Esophagus (tissue), 2 donors: ENCODE results near the gene GMPR. TPM values are rescaled to one million over a fixed set of nuclear protein-coding genes. Genes with fewer than 3 reads are reported as not detected.

ENCODE experiments used
- H3K27ac ChIP-seq, 2 donors: one replicate each; pipeline ENCODE4 v1.5.1; 2013; ENCODE audit warnings: low read depth in 2 of 2, mild to moderate bottlenecking in 2 of 2, inconsistent platforms in 1 of 2, low read length in 1 of 2, moderate library complexity in 1 of 2
- H3K27me3 ChIP-seq, 2 donors: one replicate each; pipeline ENCODE4 v1.6.1; 2013; ENCODE audit warnings: low read length in 2 of 2, control low read depth in 1 of 2, mild to moderate bottlenecking in 1 of 2; ENCODE audit not compliant: insufficient read depth in 2 of 2, control insufficient read depth in 1 of 2
- H3K36me3 ChIP-seq, 2 donors: one replicate each; pipeline ENCODE4 v1.6.1; 2013; ENCODE audit warnings: low read length in 1 of 2; ENCODE audit not compliant: control insufficient read depth in 2 of 2, insufficient read depth in 2 of 2
- H3K4me1 ChIP-seq, 2 donors: one replicate each; pipeline ENCODE4 v1.6.1; 2013; ENCODE audit warnings: low read length in 1 of 2; ENCODE audit not compliant: control insufficient read depth in 2 of 2, insufficient read depth in 2 of 2
- H3K4me3 ChIP-seq, 2 donors: one replicate each; pipeline ENCODE4 v1.5.1; 2013; ENCODE audit warnings: low read length in 2 of 2, mild to moderate bottlenecking in 2 of 2, low read depth in 1 of 2, moderate library complexity in 1 of 2
- H3K9me3 ChIP-seq, 2 donors: one replicate each; pipeline ENCODE4 v1.6.1; 2013; ENCODE audit warnings: mild to moderate bottlenecking in 2 of 2, low read depth in 1 of 2, low read length in 1 of 2, moderate library complexity in 1 of 2; ENCODE audit not compliant: control insufficient read depth in 2 of 2, insufficient read depth in 1 of 2
- WGBS, 2 donors: extraction: QIAGEN DNeasy Blood & Tissue Kit; methylation state at CpG; one replicate each; pipeline ENCODE4 v1.1.7; 2013; 5-methylcytosine and 5-hydroxymethylcytosine counted together
- polyA plus RNA-seq, 2 donors: library from polyadenylated mRNA; stranded (reverse); fragments of 200-250 nt; gene quantifications; one replicate each; pipeline ENCODE4 v1.2.3, GENCODE V29; 2013
- donor health status: healthy with polysubstance abuse.
- donor health status: Bipolar disorder and iron deficiency.

Gene GMPR
- polyA plus RNA-seq, 2 donors, result 1.9 to 2.5 TPM

- Histone ChIP-seq H3K9me3 (no peaks in the 10 kb centered on the region), H3K4me3 (no peak overlapping the region), H3K27me3 (no peaks in the 10 kb centered on the region), H3K27ac (no peak overlapping the region), H3K36me3 (peaks cover 6 to 12% of the 10 kb centered on the region in 2 donors), H3K4me1 (no peaks in the 10 kb centered on the region)
- WGBS, 2 donors, result 80 to 81% methylated on average over 27 of the region's 27 CpGs
Observed at GRCh38 chr6:16302721-16303552, 64.5 kb downstream of the GMPR start.

GRCh38 chr6:16305246-16305725 is 66.9 kb downstream of the GMPR start:
- 66 to 76% methylated on average over 7 of the region's 7 CpGs for WGBS, 2 donors
- no peaks in the 10 kb centered on the region for H3K9me3 ChIP-seq
- no peak overlapping the region for H3K27ac ChIP-seq
- no peaks in the 10 kb centered on the region for H3K4me1 ChIP-seq
- no peaks in the 10 kb centered on the region for H3K27me3 ChIP-seq
- peaks cover 6 to 12% of the 10 kb centered on the region in 2 donors for H3K36me3 ChIP-seq
- no peak overlapping the region for H3K4me3 ChIP-seq

GRCh38 chr6:16305788-16306187 is 67.4 kb downstream of the GMPR start:
- 88% methylated on average over 19 of the region's 19 CpGs for WGBS, 2 donors
- Histone ChIP-seq H3K27me3 (no peaks in the 10 kb centered on the region), H3K27ac (no peak overlapping the region), H3K36me3 (peaks cover 6 to 12% of the 10 kb centered on the region in 2 donors), H3K4me3 (no peak overlapping the region), H3K9me3 (no peaks in the 10 kb centered on the region), H3K4me1 (no peaks in the 10 kb centered on the region)

GRCh38 chr6:16306334-16306733 is 67.9 kb downstream of the GMPR start:
- H3K27ac ChIP-seq, result no peak overlapping the region
- 90 to 91% methylated on average over 20 of the region's 20 CpGs for WGBS, 2 donors
- H3K4me3 ChIP-seq, result no peak overlapping the region
- H3K36me3 ChIP-seq, result peaks cover 6 to 12% of the 10 kb centered on the region in 2 donors
- H3K4me1 ChIP-seq, result no peaks in the 10 kb centered on the region
- no peaks in the 10 kb centered on the region for H3K27me3 ChIP-seq
- no peaks in the 10 kb centered on the region for H3K9me3 ChIP-seq

- Histone ChIP-seq H3K9me3 (no peaks in the 10 kb centered on the region), H3K27ac (no peak overlapping the region), H3K4me3 (no peak overlapping the region), H3K4me1 (no peaks in the 10 kb centered on the region), H3K36me3 (no peaks in the 10 kb centered on the region), H3K27me3 (no peaks in the 10 kb centered on the region)
- WGBS, 2 donors, result 94 to 96% methylated on average over 6 of the region's 6 CpGs
Observed at GRCh38 chr6:16311763-16312162, 73.4 kb downstream of the GMPR start.

- Histone ChIP-seq H3K27me3 (no peaks in the 10 kb centered on the region), H3K9me3 (no peaks in the 10 kb centered on the region), H3K36me3 (no peaks in the 10 kb centered on the region), H3K4me3 (no peak overlapping the region), H3K27ac (no peak overlapping the region), H3K4me1 (peaks cover 0 to 2% of the 10 kb centered on the region in 2 donors)
- WGBS, 2 donors, result 93 to 97% methylated on average over 9 of the region's 9 CpGs
Observed at GRCh38 chr6:16313732-16314131, 75.3 kb downstream of the GMPR start.

GRCh38 chr6:16314296-16314695 is 75.9 kb downstream of the GMPR start:
- WGBS, 2 donors, result 90 to 91% methylated on average over 4 of the region's 4 CpGs
- no peak overlapping the region for H3K4me3 ChIP-seq
- H3K36me3 ChIP-seq, result no peaks in the 10 kb centered on the region

GRCh38 chr6:16316741-16317251 is 78.4 kb downstream of the GMPR start:
- H3K27ac ChIP-seq, result no peak overlapping the region
- H3K9me3 ChIP-seq, result no peaks in the 10 kb centered on the region
- whole genome bisulfite sequencing, 2 donors, result 61 to 62% methylated on average over 7 of the region's 7 CpGs
- H3K4me3 ChIP-seq, result no peak overlapping the region
- H3K27me3 ChIP-seq, result no peaks in the 10 kb centered on the region
- peaks cover 4 to 17% of the 10 kb centered on the region in 2 donors for H3K4me1 ChIP-seq
- H3K36me3 ChIP-seq, result no peaks in the 10 kb centered on the region

More at GRCh38 chr6:16314296-16314695, 75.9 kb downstream of the GMPR start:
- H3K27ac ChIP-seq, result no peak overlapping the region
- peaks cover 0 to 4% of the 10 kb centered on the region in 2 donors for H3K4me1 ChIP-seq
- no peaks in the 10 kb centered on the region for H3K9me3 ChIP-seq
- H3K27me3 ChIP-seq, result no peaks in the 10 kb centered on the region

GRCh38 chr6:16318538-16318937 is 80.2 kb downstream of the GMPR start:
- H3K27me3 ChIP-seq, result no peaks in the 10 kb centered on the region
- H3K9me3 ChIP-seq, result no peaks in the 10 kb centered on the region
- H3K27ac ChIP-seq, result peak overlapping the region; percentile 56 to 69
- H3K4me3 ChIP-seq, result no peak overlapping the region
- H3K4me1 ChIP-seq, result peaks cover 4 to 17% of the 10 kb centered on the region in 2 donors
- no peaks in the 10 kb centered on the region for H3K36me3 ChIP-seq
- 41 to 44% methylated on average over 6 of the region's 6 CpGs for WGBS, 2 donors
